Ammon's horn (tissue), 1 donor: ENCODE measurements around the gene CBFA2T3.

Source experiments
- DNase-seq: peaks from one replicate; pipeline ENCODE4 v3.0.0-alpha.2; 2016; ENCODE audit warnings: low spot score

CBFA2T3 gene

GRCh38 chr16:88976366-88977017 lies 515 bp downstream of the CBFA2T3 start:
- DNase-seq = no peak

- no peak for DNase-seq
Measured at GRCh38 chr16:88975511-88976061, 1.4 kb downstream of the CBFA2T3 start.

DNA sequence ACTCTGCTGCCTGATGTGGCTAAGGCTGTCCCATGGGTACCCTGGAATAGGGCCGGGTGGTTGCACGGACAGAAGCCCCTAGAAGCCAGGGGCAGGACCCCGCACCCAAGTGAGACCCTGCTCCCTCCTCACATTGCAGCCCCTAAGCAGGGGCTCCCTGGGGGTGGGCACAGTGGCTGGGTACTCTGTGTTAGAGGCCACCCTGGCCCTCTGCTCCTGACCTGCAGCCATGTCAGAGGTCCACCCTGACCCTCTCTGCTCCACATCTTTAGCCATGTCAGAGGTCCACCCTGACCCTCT lies 2.1 kb downstream of the CBFA2T3 start:
- no peak for DNase-seq

DNA sequence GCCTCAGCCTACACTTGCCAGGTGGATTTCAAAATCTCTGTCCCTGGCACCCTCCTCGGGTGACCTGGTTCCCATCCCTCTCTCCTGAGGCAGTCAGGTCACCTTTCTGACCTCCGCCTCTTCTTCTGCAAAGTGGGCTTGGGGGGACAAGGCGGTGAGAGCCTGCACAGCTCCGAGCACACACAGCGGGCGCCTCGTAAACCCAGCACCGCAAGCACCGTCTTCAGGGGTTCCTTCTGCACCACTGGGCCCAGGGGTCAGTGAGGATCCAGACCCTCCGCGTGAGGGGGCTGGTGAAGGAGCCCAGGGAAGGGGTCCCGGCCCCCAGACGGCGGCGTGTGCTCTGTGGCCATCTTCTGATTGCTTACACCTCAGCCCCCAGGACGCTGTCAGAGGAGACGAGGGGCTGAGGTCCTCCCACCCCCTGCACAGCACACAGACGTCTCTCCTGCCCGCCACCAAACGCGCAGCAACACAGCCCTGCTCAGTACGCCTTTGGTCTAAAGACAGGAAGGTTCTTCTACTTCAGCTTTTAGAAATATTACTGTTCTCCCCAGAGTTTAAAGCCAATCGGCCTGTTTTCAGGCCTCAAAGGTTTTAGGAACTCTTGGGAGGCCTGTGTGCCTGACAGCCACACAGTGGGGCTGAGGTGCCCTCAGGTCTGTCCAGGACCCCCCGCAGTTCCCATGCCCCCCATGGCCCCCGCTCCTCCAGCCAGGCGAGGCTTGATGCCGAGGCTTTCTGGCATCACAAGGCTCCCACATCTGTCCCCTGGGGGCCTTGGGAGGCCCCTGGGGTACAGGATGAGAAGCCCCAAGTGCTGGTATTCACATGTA lies 2.7 kb downstream of the CBFA2T3 start:
- DNase-seq = no peak

- DNase-seq = no peak
Measured at GRCh38 chr16:88973415-88974050, 3.5 kb downstream of the CBFA2T3 start.

GRCh38 chr16:88973007-88973410 lies 4.0 kb downstream of the CBFA2T3 start:
- no peak for DNase-seq

GRCh38 chr16:88972349-88972748 lies 4.7 kb downstream of the CBFA2T3 start:
- no peak for DNase-seq

DNA sequence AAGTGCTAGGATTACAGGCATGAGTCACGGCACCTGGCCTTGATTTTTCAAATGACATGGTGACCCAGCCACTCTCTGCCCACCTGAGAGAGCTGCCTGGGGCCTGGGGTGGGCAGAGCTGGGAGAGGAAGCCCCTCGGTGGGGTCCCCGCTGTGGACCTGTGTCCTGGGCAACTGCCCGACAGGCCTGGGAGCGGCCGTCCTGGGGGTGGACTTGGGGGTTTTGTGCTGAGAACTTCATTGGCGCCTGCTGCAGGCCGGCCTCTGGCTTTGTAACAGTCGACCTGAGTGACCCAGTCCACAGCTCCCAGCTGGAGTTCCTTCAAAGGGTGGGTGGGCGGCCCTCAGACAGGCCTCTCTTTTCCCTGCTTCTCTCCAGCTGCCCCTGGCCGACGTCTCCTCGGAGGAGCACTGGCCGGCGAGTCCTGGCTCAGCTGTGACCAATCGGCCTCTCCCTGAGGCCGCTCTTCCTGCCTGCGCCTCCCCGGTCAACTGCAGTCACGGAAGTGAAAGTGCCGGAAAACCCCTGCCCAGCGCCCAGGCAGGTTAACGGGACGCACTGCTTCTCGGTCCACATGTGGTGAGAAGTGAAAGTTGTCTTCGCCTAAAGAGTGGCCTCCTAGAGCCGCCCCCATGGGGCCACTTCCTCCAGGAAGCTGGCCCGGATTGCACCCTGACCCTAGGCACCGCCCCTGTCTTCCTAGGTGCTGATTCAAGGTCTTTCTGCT lies 5.5 kb downstream of the CBFA2T3 start:
- peak; percentile 24 for DNase-seq

GRCh38 chr16:88970539-88971065 lies 6.4 kb downstream of the CBFA2T3 start:
- DNase-seq = no peak

DNA sequence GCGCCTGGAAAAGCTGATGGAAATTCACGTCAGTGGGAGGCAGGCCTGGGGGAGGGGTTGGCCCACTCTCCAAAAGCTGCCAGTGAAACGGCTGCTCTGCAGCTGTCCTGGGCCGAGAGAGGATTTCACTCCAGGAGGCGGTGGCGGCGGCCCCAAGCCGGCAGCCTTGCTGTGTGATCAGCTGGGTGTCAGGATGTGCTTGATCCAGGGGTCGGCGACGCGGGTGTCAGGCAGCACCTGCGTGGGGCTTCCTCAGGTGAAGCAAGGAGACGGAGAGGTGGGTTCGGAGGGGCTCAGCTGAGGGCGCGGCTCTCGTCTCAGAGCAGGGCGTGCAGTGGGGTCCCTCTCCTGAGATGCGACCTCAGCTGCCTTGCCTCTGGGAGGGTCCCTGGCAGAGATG lies 7.0 kb downstream of the CBFA2T3 start:
- DNase-seq = no peak

- no peak for DNase-seq
Measured at GRCh38 chr16:88969361-88969831, 7.6 kb downstream of the CBFA2T3 start.

GRCh38 chr16:88968589-88969280 lies 8.3 kb downstream of the CBFA2T3 start:
- DNase-seq = no peak

- no peak for DNase-seq
Measured at GRCh38 chr16:88967830-88968588, 9.0 kb downstream of the CBFA2T3 start.

DNA sequence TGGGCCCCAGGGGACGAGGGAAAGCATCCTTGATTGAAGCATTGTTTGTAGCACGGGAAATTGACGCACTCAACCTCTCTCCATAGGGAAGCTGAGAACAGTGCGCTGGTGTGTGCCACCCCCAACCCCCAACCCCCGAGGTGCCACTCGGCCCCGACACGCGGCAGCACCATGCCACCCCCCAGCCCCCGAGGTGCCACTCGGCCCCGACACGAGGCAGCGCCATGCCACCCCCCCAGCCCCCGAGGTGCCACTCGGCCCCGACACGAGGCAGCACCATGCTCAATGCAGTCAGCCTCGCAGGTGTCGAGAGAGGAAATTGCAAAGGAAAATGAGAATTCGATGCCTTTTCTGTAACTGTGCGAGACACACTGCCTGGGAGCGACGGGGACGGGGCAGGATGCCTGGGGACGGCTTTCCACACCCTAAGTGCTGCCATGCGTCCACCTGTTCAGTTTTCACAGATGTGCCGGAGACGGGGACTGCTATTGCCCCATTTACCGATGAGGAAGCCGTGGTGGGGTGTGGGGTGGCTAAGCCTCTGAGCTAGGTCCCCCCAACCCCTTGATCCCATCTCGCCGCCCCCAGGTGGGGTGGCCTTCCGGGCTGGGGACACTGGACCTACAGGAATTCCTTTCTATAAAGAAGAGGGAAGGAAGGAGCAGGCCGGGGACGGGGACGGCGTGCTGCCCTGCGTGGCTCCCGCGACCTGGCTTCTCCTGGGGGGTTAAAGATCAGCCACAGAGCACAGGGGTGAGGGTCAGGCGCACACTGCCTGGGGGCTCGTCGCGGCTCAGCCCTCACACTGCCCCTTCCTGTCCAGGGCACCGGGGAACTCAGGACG lies 9.8 kb downstream of the CBFA2T3 start:
- no peak for DNase-seq

GRCh38 chr16:88965826-88966480 lies 11.1 kb downstream of the CBFA2T3 start:
- no peak for DNase-seq

GRCh38 chr16:88965411-88965810 lies 11.6 kb downstream of the CBFA2T3 start:
- DNase-seq = no peak

DNA sequence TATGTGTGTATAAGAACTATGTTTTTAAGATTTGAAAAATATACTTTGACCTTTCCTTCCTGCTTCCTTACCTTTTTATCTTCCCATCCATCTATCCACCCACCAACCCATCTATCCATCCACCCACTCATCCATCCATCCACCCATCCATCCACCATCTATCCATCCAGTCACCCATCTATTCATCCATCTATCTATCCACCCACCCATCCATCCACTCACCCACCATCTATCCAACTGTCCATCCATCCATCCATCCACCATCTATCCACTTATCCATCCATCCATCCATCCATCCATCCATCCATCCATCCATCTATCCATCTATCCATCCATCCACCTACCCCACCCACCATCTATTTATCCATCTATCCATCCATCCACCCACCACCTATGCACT lies 12.4 kb downstream of the CBFA2T3 start:
- no peak for DNase-seq

DNA sequence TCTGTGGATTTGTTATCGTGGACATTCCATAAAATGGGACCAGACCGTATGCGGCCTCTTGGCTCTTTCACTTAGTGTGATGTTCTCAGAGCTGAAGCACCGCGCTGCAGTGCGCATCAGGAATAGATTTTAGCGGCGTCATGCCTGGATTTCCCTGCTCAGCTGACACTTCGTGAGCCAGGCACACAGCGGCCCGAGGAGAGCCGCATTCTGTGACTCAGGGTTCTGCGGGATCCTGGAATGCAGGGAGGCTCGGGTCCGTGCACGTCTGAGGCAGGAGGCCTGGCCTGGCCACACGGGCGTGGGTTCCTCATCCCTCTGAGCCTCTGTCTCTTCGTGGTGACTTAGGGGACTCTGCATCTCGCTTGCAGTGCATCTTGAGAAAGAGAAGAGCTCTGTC lies 13.4 kb downstream of the CBFA2T3 start:
- no peak for DNase-seq
